ENCODE results near the gene DHRS3.
A peak's percentile ranks its signal among the peaks of the same experiment; 100 is the strongest.

The DHRS3 gene

DNA sequence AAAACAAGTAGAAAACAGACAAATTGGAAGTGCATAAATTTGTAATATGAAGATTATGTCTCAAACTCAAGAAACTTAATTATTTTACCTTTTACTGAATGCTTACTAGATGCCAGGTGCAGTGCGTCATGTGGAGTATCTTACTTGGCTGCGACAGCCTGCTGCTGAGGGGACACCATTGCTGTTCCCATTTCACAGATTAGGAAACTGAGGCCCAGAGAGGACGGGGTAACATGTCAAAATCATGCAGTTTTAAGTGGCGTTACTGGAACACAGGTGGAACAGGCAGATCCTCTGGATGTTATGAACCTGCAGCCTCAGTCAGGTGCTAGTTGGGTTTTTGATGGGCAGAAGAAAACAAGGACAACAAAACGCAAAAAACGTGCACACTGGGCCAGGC, 7.3 kb upstream of the DHRS3 start:
- H3K79me2 ChIP-seq (ENCODE audit: control insufficient read depth, insufficient read depth, low read length, unreplicated experiment) = no peaks in the 10 kb centered on the region
- no peak overlapping the region for H2AFZ ChIP-seq (ENCODE audit: low read length, unreplicated experiment)
- no peak overlapping the region for H3K27ac ChIP-seq (ENCODE audit: low read depth, low read length)
- no peak overlapping the region for H3K4me3 ChIP-seq (ENCODE audit: low read depth, low read length)
- H3K4me1 ChIP-seq (ENCODE audit: control insufficient read depth, insufficient read depth, low read length, unreplicated experiment) = peaks cover 5% of the 10 kb centered on the region
- no peaks in the 10 kb centered on the region for H3K36me3 ChIP-seq (ENCODE audit: insufficient read depth, low read length)
- H3K27me3 ChIP-seq (ENCODE audit: insufficient read depth, low read length) = 0 out of 2 replicates have a peak, but pooled peaks cover 3% of the 10 kb centered on the region

DNA sequence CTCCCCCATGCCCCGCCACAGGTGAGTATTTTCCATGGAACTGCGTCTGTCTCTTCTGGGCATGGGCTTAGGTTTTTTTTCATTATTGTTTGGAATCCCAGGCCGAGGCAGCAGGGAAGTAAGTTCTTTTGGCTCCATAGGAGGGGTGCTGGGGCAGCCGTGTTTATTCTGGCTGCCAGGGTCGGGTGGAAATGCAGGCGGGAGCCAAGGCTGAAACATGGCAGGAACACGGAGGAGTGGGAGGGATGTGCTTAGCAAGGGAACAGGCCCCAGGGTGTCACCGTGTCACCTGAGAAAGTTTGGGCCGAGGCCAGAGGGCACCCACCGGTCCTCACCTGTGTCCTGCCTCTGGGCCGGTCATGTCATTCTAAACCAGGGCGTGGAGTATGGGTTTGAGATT, 4.5 kb upstream of the DHRS3 start:
- Histone ChIP-seq H3K4me3 (ENCODE audit: low read depth, low read length) (no peak overlapping the region), H3K79me2 (ENCODE audit: control insufficient read depth, insufficient read depth, low read length, unreplicated experiment) (no peaks in the 10 kb centered on the region), H3K27me3 (ENCODE audit: insufficient read depth, low read length) (no peaks in the 10 kb centered on the region), H3K27ac (ENCODE audit: low read depth, low read length) (no peak overlapping the region), H3K4me1 (ENCODE audit: control insufficient read depth, insufficient read depth, low read length, unreplicated experiment) (peaks cover 15% of the 10 kb centered on the region), H2AFZ (ENCODE audit: low read length, unreplicated experiment) (no peak overlapping the region), H3K36me3 (ENCODE audit: insufficient read depth, low read length) (no peaks in the 10 kb centered on the region)

DNA sequence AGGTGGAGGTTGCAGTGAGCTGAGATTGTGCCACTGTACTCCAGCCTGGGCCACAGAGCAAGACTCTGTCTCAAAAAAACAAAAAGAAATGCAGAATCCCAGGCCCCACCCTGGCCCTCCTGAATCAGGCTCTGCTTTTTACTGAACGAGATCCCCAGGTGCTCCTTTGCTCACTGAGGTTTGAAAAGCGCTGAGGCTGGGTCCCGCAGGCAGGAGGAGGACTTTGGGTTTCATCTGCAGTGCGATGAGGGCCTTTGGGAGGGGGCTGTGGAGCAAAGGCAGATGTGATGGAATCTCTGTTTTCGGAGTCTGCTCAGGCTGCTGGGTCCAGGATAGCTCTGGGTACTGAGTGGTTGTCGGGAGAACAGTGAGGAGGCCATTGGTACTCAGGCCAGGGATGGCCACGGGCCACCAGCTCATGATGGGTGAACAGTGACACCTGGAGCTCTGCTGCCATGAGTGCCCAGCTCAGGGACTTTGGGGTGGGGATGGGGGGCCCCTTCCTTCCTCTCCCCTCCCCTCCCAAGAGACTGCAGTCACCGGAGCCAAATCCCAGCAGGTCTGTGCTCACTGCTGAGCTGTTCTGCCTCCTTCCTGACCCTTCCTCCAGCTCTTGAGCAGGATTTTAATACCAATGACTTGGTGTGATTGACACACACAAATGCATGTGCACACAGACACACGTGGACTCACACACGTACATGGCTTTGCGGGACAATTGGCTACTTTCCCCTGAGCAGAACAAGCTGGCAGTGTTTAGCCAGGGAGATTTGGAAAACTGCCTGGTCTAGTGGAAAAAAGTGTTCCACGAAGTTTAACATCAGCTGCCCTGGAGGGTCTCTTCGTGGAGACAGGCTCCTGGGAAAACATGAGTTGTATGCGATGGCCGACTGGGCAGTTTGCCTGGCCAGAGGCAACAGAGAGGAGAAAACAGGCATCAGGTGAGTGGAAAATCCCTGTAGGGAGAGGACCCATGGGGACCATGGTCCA, 3.6 kb upstream of the DHRS3 start:
- Histone ChIP-seq H3K79me2 (ENCODE audit: control insufficient read depth, insufficient read depth, low read length, unreplicated experiment) (no peaks in the 10 kb centered on the region), H2AFZ (ENCODE audit: low read length, unreplicated experiment) (no peak overlapping the region), H3K27ac (ENCODE audit: low read depth, low read length) (no peak overlapping the region), H3K36me3 (ENCODE audit: insufficient read depth, low read length) (no peaks in the 10 kb centered on the region), H3K4me3 (ENCODE audit: low read depth, low read length) (no peak overlapping the region), H3K4me1 (ENCODE audit: control insufficient read depth, insufficient read depth, low read length, unreplicated experiment) (peaks cover 15% of the 10 kb centered on the region), H3K27me3 (ENCODE audit: insufficient read depth, low read length) (no peaks in the 10 kb centered on the region)

DNA sequence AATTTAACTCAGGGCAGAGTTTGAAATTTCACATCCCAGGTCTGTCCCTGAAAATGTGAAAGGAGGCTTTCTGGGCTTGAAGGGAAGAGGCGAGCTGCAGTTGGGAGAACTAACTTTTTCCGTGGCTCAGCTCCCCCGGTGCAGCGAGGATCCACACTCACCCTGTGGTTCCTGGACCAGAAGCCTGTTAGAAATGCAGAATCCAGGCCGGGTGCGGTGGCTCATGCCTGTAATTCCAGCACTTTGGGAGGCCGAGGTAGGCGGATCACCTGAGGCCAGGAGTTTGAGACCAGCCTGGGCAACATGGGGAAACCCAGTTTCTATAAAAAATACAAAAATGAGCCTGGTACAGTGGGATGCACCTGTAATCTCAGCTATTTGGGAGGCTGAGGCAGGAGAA, 2.9 kb upstream of the DHRS3 start:
- no peaks in the 10 kb centered on the region for H3K79me2 ChIP-seq (ENCODE audit: control insufficient read depth, insufficient read depth, low read length, unreplicated experiment)
- H3K4me1 ChIP-seq (ENCODE audit: control insufficient read depth, insufficient read depth, low read length, unreplicated experiment) = peaks cover 15% of the 10 kb centered on the region
- H3K27ac ChIP-seq (ENCODE audit: low read depth, low read length) = no peak overlapping the region
- H2AFZ ChIP-seq (ENCODE audit: low read length, unreplicated experiment) = no peak overlapping the region
- no peaks in the 10 kb centered on the region for H3K36me3 ChIP-seq (ENCODE audit: insufficient read depth, low read length)
- H3K27me3 ChIP-seq (ENCODE audit: insufficient read depth, low read length) = no peaks in the 10 kb centered on the region
- H3K4me3 ChIP-seq (ENCODE audit: low read depth, low read length) = no peak overlapping the region

DNA sequence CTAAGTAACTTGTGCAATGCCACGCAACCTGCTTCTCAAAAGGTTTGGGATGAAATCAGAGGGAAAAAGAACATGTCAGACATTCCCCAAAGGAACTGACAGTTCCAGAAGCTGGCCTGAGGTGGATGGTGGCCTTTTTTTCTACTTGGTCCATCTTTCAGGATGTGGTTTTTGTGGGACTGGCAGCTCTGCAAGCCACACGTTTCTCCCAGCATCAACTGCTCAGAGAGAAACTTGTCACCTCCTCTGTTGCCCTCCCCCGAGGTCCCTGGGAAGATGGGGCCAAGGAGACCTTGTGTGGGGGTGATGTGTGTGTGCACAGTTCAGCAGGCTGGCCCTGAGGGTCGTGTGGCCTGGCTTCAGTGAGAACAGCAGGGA, 2.5 kb upstream of the DHRS3 start:
- Histone ChIP-seq H3K27ac (ENCODE audit: low read depth, low read length) (no peak overlapping the region), H3K4me1 (ENCODE audit: control insufficient read depth, insufficient read depth, low read length, unreplicated experiment) (peaks cover 18% of the 10 kb centered on the region), H2AFZ (ENCODE audit: low read length, unreplicated experiment) (no peak overlapping the region), H3K4me3 (ENCODE audit: low read depth, low read length) (no peak overlapping the region), H3K36me3 (ENCODE audit: insufficient read depth, low read length) (no peaks in the 10 kb centered on the region), H3K27me3 (ENCODE audit: insufficient read depth, low read length) (no peaks in the 10 kb centered on the region), H3K79me2 (ENCODE audit: control insufficient read depth, insufficient read depth, low read length, unreplicated experiment) (no peaks in the 10 kb centered on the region)

DNA sequence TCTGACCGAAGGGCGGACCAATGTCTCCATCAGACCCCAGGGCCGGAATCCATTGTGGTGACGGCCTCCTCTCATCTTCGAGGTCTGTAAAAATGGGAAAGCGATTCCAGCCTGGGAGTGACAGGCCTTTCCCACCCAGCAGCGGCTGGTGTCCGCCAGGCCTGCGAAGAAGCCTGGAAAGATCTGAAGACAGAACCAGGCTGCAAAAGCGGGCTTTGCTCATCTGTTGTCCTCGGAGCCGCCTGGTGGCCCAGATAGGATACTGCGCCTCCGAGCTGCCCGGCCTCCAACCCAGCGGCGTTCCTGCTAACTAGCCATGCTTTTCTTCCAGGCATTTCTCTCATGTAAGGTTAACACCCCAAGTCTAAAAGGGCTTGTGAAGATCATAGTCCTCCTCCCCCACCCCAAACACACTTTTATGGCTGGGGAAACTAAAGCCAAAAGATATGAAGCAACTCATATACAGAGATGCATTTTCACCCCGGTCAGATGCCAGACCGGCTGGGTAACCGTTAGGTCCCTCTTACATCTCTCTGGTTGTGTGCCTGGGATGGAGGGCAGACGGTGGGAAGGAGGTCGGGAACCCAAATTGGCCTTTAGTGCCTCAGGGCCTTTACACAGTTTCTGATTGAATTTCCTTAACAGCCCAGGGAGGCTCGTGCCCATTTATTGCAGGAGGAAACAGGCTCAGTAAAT, 1.9 kb upstream of the DHRS3 start:
- H2AFZ ChIP-seq (ENCODE audit: low read length, unreplicated experiment) = no peak overlapping the region
- no peaks in the 10 kb centered on the region for H3K27me3 ChIP-seq (ENCODE audit: insufficient read depth, low read length)
- H3K4me3 ChIP-seq (ENCODE audit: low read depth, low read length) = peak overlapping the region; percentile 83
- H3K79me2 ChIP-seq (ENCODE audit: control insufficient read depth, insufficient read depth, low read length, unreplicated experiment) = no peaks in the 10 kb centered on the region
- H3K36me3 ChIP-seq (ENCODE audit: insufficient read depth, low read length) = no peaks in the 10 kb centered on the region
- no peak overlapping the region for H3K27ac ChIP-seq (ENCODE audit: low read depth, low read length)
- H3K4me1 ChIP-seq (ENCODE audit: control insufficient read depth, insufficient read depth, low read length, unreplicated experiment) = peaks cover 24% of the 10 kb centered on the region

DNA sequence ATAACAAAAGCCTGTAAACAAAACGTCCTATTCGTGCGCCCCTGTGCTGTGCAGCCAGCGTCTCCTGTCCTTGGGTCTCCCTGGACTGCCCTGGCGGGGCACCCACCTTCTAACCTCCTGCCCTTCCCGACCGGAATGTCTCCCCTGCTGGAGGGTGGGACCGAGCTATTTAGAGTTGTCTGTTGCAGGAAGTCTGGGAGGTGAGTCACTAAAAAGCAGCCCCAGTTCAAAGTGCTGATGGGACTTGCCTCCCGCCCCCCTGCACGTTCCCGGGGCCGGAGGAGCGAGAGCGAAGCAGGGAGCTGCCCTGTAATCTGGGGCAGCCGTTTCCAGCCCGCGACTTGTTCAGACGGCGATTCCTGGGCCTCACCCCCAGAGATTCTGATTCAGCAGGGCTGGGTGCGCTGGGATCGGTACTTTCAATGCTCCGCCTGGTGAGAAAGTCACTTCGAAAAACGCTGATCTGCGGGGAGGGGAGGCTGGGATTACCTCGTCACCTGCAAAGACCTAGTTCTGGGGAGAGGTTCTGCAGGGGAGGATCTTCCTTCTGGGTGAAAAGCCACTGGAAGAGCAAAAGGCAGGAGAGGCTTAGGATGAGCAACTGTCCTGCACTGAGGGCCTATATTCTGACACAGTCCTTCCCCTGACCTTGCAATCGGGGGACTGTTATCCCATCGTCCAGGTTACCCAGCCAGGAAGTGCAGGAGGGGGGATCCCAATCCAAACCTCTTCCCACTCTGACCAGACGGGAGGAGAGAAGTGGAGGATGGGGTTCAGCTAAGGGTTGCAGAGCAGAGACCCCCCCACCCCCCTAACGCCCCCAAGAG, 1.2 kb upstream of the DHRS3 start:
- no peaks in the 10 kb centered on the region for H3K36me3 ChIP-seq (ENCODE audit: insufficient read depth, low read length)
- H3K27ac ChIP-seq (ENCODE audit: low read depth, low read length) = peak overlapping the region; percentile 30; the same call in 1 of the 2 replicates
- H3K4me1 ChIP-seq (ENCODE audit: control insufficient read depth, insufficient read depth, low read length, unreplicated experiment) = peaks cover 26% of the 10 kb centered on the region
- H3K79me2 ChIP-seq (ENCODE audit: control insufficient read depth, insufficient read depth, low read length, unreplicated experiment) = no peaks in the 10 kb centered on the region
- no peaks in the 10 kb centered on the region for H3K27me3 ChIP-seq (ENCODE audit: insufficient read depth, low read length)
- H3K4me3 ChIP-seq (ENCODE audit: low read depth, low read length) = peak overlapping the region; percentile 83
- H2AFZ ChIP-seq (ENCODE audit: low read length, unreplicated experiment) = no peak overlapping the region

DNA sequence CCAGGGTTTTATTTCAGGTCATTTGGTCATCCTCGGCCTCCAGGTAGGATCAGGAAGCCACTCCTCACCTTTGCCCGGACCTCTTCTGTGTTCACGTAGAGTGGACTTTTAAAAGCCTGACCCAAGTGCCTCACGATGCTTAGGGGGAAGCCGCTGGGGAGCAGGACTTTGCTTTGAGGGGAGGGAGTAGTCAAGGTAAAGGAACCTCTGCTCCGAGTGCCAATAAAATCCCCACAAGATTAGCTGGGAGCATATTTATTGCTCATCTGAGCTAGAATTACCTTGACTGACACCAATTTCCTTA, 603 bp upstream of the DHRS3 start:
- Histone ChIP-seq H3K79me2 (ENCODE audit: control insufficient read depth, insufficient read depth, low read length, unreplicated experiment) (no peaks in the 10 kb centered on the region), H3K4me1 (ENCODE audit: control insufficient read depth, insufficient read depth, low read length, unreplicated experiment) (peaks cover 26% of the 10 kb centered on the region), H3K4me3 (ENCODE audit: low read depth, low read length) (peak overlapping the region; percentile 83), H3K36me3 (ENCODE audit: insufficient read depth, low read length) (no peaks in the 10 kb centered on the region), H3K27ac (ENCODE audit: low read depth, low read length) (peak overlapping the region; percentile 24; the same call in 1 of the 2 replicates), H3K27me3 (ENCODE audit: insufficient read depth, low read length) (no peaks in the 10 kb centered on the region), H2AFZ (ENCODE audit: low read length, unreplicated experiment) (peak overlapping the region; percentile 39)

DNA sequence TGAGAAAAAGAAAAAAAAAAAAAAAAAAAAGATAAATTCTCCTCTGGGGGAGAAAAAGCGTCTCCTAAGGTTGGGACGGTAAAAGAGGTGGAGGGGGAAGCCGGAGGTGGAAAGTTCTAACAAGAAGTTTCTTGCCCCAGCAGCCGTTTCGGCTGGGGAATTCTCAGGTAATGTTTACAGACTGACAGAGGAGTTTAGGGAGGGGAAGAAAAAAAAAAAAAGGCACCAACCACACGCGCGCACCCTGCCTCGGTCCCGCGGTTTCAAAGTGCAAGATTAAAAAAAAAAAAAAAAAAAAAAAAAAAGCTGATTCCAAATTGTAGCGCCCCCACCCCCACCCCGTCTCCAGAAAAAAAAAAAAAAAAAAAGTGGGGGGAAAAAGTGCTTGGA, 504 bp downstream of the DHRS3 start:
- Histone ChIP-seq H3K4me3 (ENCODE audit: low read depth, low read length) (peak overlapping the region; percentile 83), H3K4me1 (ENCODE audit: control insufficient read depth, insufficient read depth, low read length, unreplicated experiment) (peaks cover 26% of the 10 kb centered on the region), H2AFZ (ENCODE audit: low read length, unreplicated experiment) (peak overlapping the region; percentile 39), H3K27ac (ENCODE audit: low read depth, low read length) (no peak overlapping the region), H3K27me3 (ENCODE audit: insufficient read depth, low read length) (no peaks in the 10 kb centered on the region), H3K79me2 (ENCODE audit: control insufficient read depth, insufficient read depth, low read length, unreplicated experiment) (no peaks in the 10 kb centered on the region), H3K36me3 (ENCODE audit: insufficient read depth, low read length) (no peaks in the 10 kb centered on the region)

DNA sequence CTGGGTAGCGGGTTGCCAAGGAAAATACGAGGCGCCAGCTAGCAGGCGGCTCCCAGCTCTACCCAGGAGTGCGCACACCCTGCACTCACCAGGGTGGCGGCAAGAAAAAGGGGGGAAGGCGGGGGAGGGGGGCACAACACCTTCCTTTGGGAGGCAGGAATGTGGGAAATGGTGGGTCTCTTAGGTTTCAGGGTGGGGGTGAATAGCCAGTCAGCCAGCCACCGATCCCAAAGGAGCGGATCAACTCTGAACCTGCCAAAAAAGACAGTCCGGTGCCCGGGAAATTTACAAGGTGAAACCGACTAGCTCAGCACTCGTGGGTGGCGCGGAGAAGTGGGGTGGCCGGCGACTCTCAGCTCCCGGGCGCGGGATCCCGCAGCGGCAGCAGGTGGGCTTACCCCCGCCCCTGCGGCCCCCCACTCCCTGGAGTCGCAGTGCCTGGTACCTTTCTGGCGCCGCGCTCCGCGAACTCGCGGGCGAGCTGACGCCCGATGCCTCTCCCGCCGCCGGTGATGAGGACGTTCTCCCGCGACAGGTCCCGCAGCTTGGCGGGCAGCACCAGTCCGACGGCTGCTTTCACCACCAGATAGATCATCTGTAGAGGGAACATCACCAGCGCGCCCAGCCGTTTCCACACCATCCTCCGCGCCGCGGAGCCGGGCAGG, 1.2 kb downstream of the DHRS3 start:
- H3K27me3 ChIP-seq (ENCODE audit: insufficient read depth, low read length) = no peaks in the 10 kb centered on the region
- H3K4me3 ChIP-seq (ENCODE audit: low read depth, low read length) = peak overlapping the region; percentile 83
- H3K36me3 ChIP-seq (ENCODE audit: insufficient read depth, low read length) = no peaks in the 10 kb centered on the region
- no peaks in the 10 kb centered on the region for H3K79me2 ChIP-seq (ENCODE audit: control insufficient read depth, insufficient read depth, low read length, unreplicated experiment)
- peak overlapping the region; percentile 79 for H2AFZ ChIP-seq (ENCODE audit: low read length, unreplicated experiment)
- H3K27ac ChIP-seq (ENCODE audit: low read depth, low read length) = no peak overlapping the region
- peaks cover 26% of the 10 kb centered on the region for H3K4me1 ChIP-seq (ENCODE audit: control insufficient read depth, insufficient read depth, low read length, unreplicated experiment)
